Measurements from ENCODE around the gene KCTD16.

The KCTD16 gene

GRCh38 chr5:144135113-144135762, 35.4 kb upstream of the KCTD16 start:
- Histone ChIP-seq H3K4me3 (ENCODE audit: low read length) (no peak overlapping the region), H3K9me3 (ENCODE audit: insufficient read depth, low read depth, low read length) (no peaks in the 10 kb centered on the region), H3K4me1 (ENCODE audit: insufficient read depth, low read length) (no peaks in the 10 kb centered on the region), H3K27ac (ENCODE audit: low read length) (no peak overlapping the region), H3K27me3 (ENCODE audit: insufficient read depth, low read length) (no peaks in the 10 kb centered on the region), H3K9ac (ENCODE audit: low read depth, low read length) (no peak overlapping the region), H3K36me3 (ENCODE audit: insufficient read depth, low read depth, low read length) (no peaks in the 10 kb centered on the region)

GRCh38 chr5:144139586-144139985, 31.1 kb upstream of the KCTD16 start:
- Histone ChIP-seq H3K27me3 (ENCODE audit: insufficient read depth, low read length) (no peaks in the 10 kb centered on the region), H3K9me3 (ENCODE audit: insufficient read depth, low read depth, low read length) (no peaks in the 10 kb centered on the region), H3K27ac (ENCODE audit: low read length) (no peak overlapping the region), H3K4me1 (ENCODE audit: insufficient read depth, low read length) (no peaks in the 10 kb centered on the region), H3K36me3 (ENCODE audit: insufficient read depth, low read depth, low read length) (no peaks in the 10 kb centered on the region), H3K9ac (ENCODE audit: low read depth, low read length) (no peak overlapping the region), H3K4me3 (ENCODE audit: low read length) (no peak overlapping the region)

- Histone ChIP-seq H3K27ac (ENCODE audit: low read length) (no peak overlapping the region), H3K9ac (ENCODE audit: low read depth, low read length) (no peak overlapping the region), H3K9me3 (ENCODE audit: insufficient read depth, low read depth, low read length) (no peaks in the 10 kb centered on the region), H3K4me3 (ENCODE audit: low read length) (no peak overlapping the region), H3K36me3 (ENCODE audit: insufficient read depth, low read depth, low read length) (no peaks in the 10 kb centered on the region), H3K27me3 (ENCODE audit: insufficient read depth, low read length) (no peaks in the 10 kb centered on the region), H3K4me1 (ENCODE audit: insufficient read depth, low read length) (no peaks in the 10 kb centered on the region)
These were observed 29.1 kb upstream of the KCTD16 start for GRCh38 chr5:144141585-144141984.

- Histone ChIP-seq H3K9me3 (ENCODE audit: insufficient read depth, low read depth, low read length) (no peaks in the 10 kb centered on the region), H3K36me3 (ENCODE audit: insufficient read depth, low read depth, low read length) (no peaks in the 10 kb centered on the region), H3K4me1 (ENCODE audit: insufficient read depth, low read length) (no peaks in the 10 kb centered on the region), H3K9ac (ENCODE audit: low read depth, low read length) (no peak overlapping the region), H3K4me3 (ENCODE audit: low read length) (no peak overlapping the region), H3K27ac (ENCODE audit: low read length) (no peak overlapping the region), H3K27me3 (ENCODE audit: insufficient read depth, low read length) (no peaks in the 10 kb centered on the region)
These were observed 28.4 kb upstream of the KCTD16 start for GRCh38 chr5:144142139-144142823.

- Histone ChIP-seq H3K9ac (ENCODE audit: low read depth, low read length) (no peak overlapping the region), H3K36me3 (ENCODE audit: insufficient read depth, low read depth, low read length) (no peaks in the 10 kb centered on the region), H3K27ac (ENCODE audit: low read length) (no peak overlapping the region), H3K9me3 (ENCODE audit: insufficient read depth, low read depth, low read length) (no peaks in the 10 kb centered on the region), H3K4me1 (ENCODE audit: insufficient read depth, low read length) (no peaks in the 10 kb centered on the region), H3K27me3 (ENCODE audit: insufficient read depth, low read length) (no peaks in the 10 kb centered on the region), H3K4me3 (ENCODE audit: low read length) (no peak overlapping the region)
These were observed 27.9 kb upstream of the KCTD16 start for GRCh38 chr5:144142824-144143162.

GRCh38 chr5:144143625-144144024, 27.0 kb upstream of the KCTD16 start:
- no peaks in the 10 kb centered on the region for H3K9me3 ChIP-seq (ENCODE audit: insufficient read depth, low read depth, low read length)
- H3K36me3 ChIP-seq (ENCODE audit: insufficient read depth, low read depth, low read length), result no peaks in the 10 kb centered on the region
- H3K27me3 ChIP-seq (ENCODE audit: insufficient read depth, low read length), result no peaks in the 10 kb centered on the region
- H3K4me3 ChIP-seq (ENCODE audit: low read length), result no peak overlapping the region
- no peak overlapping the region for H3K9ac ChIP-seq (ENCODE audit: low read depth, low read length)
- H3K27ac ChIP-seq (ENCODE audit: low read length), result no peak overlapping the region
- no peaks in the 10 kb centered on the region for H3K4me1 ChIP-seq (ENCODE audit: insufficient read depth, low read length)

GRCh38 chr5:144144956-144145751, 25.5 kb upstream of the KCTD16 start:
- Histone ChIP-seq H3K9me3 (ENCODE audit: insufficient read depth, low read depth, low read length) (no peaks in the 10 kb centered on the region), H3K4me1 (ENCODE audit: insufficient read depth, low read length) (no peaks in the 10 kb centered on the region), H3K27ac (ENCODE audit: low read length) (no peak overlapping the region), H3K4me3 (ENCODE audit: low read length) (no peak overlapping the region), H3K9ac (ENCODE audit: low read depth, low read length) (no peak overlapping the region), H3K36me3 (ENCODE audit: insufficient read depth, low read depth, low read length) (no peaks in the 10 kb centered on the region), H3K27me3 (ENCODE audit: insufficient read depth, low read length) (no peaks in the 10 kb centered on the region)

- Histone ChIP-seq H3K4me1 (ENCODE audit: insufficient read depth, low read length) (no peaks in the 10 kb centered on the region), H3K27ac (ENCODE audit: low read length) (no peak overlapping the region), H3K36me3 (ENCODE audit: insufficient read depth, low read depth, low read length) (no peaks in the 10 kb centered on the region), H3K4me3 (ENCODE audit: low read length) (no peak overlapping the region), H3K27me3 (ENCODE audit: insufficient read depth, low read length) (no peaks in the 10 kb centered on the region), H3K9me3 (ENCODE audit: insufficient read depth, low read depth, low read length) (no peaks in the 10 kb centered on the region), H3K9ac (ENCODE audit: low read depth, low read length) (no peak overlapping the region)
These were observed 19.6 kb upstream of the KCTD16 start for GRCh38 chr5:144151026-144151425.

GRCh38 chr5:144156767-144157171, 13.9 kb upstream of the KCTD16 start:
- no peaks in the 10 kb centered on the region for H3K27me3 ChIP-seq (ENCODE audit: insufficient read depth, low read length)

GRCh38 chr5:144162686-144163085, 8.0 kb upstream of the KCTD16 start:
- no peak overlapping the region for H3K9ac ChIP-seq (ENCODE audit: low read depth, low read length)
- peaks cover 77% of the 10 kb centered on the region for H3K36me3 ChIP-seq (ENCODE audit: insufficient read depth, low read depth, low read length)
- H3K9me3 ChIP-seq (ENCODE audit: insufficient read depth, low read depth, low read length), result no peaks in the 10 kb centered on the region
- no peaks in the 10 kb centered on the region for H3K4me1 ChIP-seq (ENCODE audit: insufficient read depth, low read length)
- no peaks in the 10 kb centered on the region for H3K27me3 ChIP-seq (ENCODE audit: insufficient read depth, low read length)
- no peak overlapping the region for H3K27ac ChIP-seq (ENCODE audit: low read length)
- H3K4me3 ChIP-seq (ENCODE audit: low read length), result no peak overlapping the region

More at GRCh38 chr5:144156767-144157171, 13.9 kb upstream of the KCTD16 start:
- Histone ChIP-seq H3K27ac (ENCODE audit: low read length) (no peak overlapping the region), H3K4me1 (ENCODE audit: insufficient read depth, low read length) (no peaks in the 10 kb centered on the region), H3K4me3 (ENCODE audit: low read length) (no peak overlapping the region), H3K9me3 (ENCODE audit: insufficient read depth, low read depth, low read length) (no peaks in the 10 kb centered on the region), H3K36me3 (ENCODE audit: insufficient read depth, low read depth, low read length) (peaks cover 28% of the 10 kb centered on the region), H3K9ac (ENCODE audit: low read depth, low read length) (no peak overlapping the region)

GRCh38 chr5:144166696-144167095, 4.0 kb upstream of the KCTD16 start:
- Histone ChIP-seq H3K9ac (ENCODE audit: low read depth, low read length) (no peak overlapping the region), H3K27me3 (ENCODE audit: insufficient read depth, low read length) (no peaks in the 10 kb centered on the region), H3K4me1 (ENCODE audit: insufficient read depth, low read length) (peaks cover 9% of the 10 kb centered on the region), H3K36me3 (ENCODE audit: insufficient read depth, low read depth, low read length) (peaks cover 65% of the 10 kb centered on the region), H3K9me3 (ENCODE audit: insufficient read depth, low read depth, low read length) (no peaks in the 10 kb centered on the region), H3K4me3 (ENCODE audit: low read length) (no peak overlapping the region), H3K27ac (ENCODE audit: low read length) (no peak overlapping the region)

- H3K27me3 ChIP-seq (ENCODE audit: insufficient read depth, low read length), result no peaks in the 10 kb centered on the region
- peaks cover 9% of the 10 kb centered on the region for H3K4me1 ChIP-seq (ENCODE audit: insufficient read depth, low read length)
- H3K9me3 ChIP-seq (ENCODE audit: insufficient read depth, low read depth, low read length), result no peaks in the 10 kb centered on the region
- H3K27ac ChIP-seq (ENCODE audit: low read length), result no peak overlapping the region
- H3K4me3 ChIP-seq (ENCODE audit: low read length), result no peak overlapping the region
- H3K9ac ChIP-seq (ENCODE audit: low read depth, low read length), result no peak overlapping the region
- peaks cover 52% of the 10 kb centered on the region for H3K36me3 ChIP-seq (ENCODE audit: insufficient read depth, low read depth, low read length)
These were observed 2.7 kb upstream of the KCTD16 start for GRCh38 chr5:144167998-144168397.
